T follicular helper cell (primary cell): ENCODE results near the gene NTN1.
A peak's percentile ranks its signal among the peaks of the same experiment; 100 is the strongest.

ENCODE experiments used
- DNase-seq: peaks from one replicate; pipeline ENCODE4 v3.0.0-alpha.2; 2020; ENCODE audit warnings: low read depth

NTN1 gene

DNA sequence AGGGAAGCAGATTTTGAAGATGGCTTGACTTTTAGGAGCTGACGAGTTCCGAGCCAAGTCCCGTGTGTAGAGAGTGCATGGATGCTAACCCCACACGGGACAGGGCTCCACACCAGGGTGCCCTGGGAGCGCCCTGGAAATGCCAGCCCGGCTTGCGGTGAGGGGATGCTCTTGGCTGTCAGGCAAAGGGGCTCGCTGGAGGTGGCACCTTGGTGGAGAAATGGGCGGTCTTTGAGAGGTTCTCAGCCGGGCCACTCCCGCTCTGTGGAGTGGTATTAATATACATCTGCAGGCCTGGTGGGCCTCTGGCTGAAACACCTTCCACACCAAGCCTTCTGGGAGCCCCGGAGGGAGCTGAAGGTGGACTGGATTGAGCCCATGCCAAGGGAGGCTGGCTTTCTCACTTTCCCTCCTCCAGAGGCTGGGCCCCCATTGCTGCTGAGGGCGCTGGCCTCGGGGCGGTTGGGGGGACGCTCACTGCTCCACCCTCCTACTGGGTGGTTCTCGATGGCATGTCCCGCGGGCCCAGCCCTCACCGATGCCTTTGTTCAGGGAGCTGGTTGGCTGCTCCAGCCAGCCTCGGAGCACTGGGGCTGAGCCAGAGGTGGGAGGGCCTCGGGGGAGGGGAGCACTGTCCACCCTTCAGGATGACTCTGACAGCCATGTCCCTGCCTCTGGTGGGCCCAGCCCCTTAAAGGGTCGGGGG, 210.3 kb downstream of the NTN1 start:
- DNase-seq: no peak

- no peak for DNase-seq
Measured at GRCh38 chr17:9232155-9232475, 210.8 kb downstream of the NTN1 start.

DNA sequence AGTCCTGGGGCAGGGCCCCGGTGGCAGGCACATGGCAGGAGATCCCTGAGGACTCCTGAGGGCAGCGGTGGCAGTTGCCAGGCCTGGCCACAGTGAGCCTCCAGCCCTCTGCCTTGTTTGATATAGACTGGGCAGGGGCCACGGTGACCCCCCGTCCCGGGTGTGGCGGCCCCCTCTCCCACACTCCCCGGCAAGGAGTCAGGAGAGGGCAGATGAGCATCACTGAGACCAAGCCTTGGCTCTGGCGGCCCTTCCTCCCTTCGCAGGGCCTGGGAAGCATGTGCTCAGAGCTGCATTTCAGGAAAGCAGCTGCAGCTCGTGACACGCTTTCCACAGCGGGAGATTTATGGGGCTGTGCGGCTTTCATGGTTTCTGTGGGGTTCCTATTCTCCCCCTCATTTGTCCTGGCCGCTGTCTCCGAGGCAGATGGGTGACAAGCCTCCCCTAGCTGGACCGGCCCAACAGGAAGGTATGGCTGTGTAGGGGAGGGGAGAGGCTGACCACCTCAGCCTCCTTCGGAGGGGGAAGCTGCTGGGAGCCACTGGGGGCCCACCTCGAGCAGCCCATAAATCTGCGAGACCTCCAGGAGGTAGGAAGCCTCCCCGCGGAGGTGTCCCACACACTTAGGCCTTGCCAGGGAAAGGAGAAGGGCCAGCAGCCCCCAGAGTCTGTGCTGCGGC, 211.4 kb downstream of the NTN1 start:
- DNase-seq: no peak

DNA sequence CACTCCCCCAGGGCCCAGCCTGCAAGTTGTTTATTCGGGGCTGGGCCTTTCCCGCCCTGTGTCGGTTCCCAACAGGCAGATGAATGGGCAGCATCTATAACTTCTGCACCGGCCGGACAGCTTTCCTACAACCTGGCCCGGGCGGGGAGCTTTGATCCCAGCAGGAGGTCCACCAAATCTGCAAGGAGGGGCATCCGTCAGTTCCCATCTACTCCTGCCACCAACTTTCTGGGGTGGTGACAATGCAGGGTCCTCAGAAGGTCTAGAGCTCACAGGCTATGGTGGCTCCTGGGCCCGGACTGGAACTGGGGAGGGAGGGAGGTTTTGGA, 211.9 kb downstream of the NTN1 start:
- no peak for DNase-seq

- no peak for DNase-seq
Measured at GRCh38 chr17:9233761-9234160, 212.5 kb downstream of the NTN1 start.

DNA sequence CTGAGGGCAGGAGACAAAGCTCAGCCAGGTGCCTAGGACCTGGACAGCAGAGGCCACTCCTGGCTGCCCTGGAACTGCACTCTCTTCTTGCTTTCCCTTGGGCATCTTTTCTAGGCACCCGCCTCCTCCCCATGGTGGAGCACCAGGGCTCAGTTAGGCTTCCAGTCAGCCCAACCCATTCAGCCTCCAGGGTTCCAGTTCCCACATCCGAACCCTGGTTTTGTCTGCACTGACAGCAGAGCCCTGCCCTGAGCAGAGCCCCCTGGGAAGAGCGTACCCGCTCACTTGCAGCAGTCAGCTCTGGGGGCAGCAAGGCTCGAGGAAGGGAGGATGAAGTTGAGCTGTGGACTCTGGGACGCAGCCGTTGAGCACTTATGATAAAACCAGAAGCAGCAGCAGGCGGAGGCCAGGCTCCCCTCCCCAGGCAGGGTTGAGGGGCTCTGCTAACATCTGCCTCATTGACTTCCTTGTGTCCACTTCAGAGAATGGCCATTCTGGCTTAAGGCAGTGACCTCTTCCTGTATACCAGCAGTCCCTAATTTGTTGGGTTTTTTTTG, 213.2 kb downstream of the NTN1 start:
- no peak for DNase-seq

- DNase-seq: no peak
Measured at GRCh38 chr17:9235346-9235745, 214.0 kb downstream of the NTN1 start.

- no peak for DNase-seq
Measured at GRCh38 chr17:9236286-9237052, 215.2 kb downstream of the NTN1 start.

DNA sequence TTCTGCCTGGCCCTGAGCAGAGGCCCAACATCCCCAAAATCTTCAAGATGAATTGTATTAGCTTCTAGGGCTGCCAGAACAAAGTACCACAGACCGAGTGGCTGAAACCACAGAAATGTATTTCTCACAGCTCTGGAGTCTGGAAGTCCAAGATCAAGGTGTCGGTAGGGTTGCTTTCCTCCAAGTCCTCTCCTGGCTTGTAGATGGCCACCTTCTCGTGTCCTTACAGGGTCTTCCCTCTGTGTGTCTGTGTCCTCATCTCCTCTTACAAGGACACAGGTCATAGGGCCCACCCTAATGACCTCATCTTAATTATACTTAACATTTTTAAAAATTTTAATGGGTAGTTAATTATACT, 215.7 kb downstream of the NTN1 start:
- no peak for DNase-seq

DNA sequence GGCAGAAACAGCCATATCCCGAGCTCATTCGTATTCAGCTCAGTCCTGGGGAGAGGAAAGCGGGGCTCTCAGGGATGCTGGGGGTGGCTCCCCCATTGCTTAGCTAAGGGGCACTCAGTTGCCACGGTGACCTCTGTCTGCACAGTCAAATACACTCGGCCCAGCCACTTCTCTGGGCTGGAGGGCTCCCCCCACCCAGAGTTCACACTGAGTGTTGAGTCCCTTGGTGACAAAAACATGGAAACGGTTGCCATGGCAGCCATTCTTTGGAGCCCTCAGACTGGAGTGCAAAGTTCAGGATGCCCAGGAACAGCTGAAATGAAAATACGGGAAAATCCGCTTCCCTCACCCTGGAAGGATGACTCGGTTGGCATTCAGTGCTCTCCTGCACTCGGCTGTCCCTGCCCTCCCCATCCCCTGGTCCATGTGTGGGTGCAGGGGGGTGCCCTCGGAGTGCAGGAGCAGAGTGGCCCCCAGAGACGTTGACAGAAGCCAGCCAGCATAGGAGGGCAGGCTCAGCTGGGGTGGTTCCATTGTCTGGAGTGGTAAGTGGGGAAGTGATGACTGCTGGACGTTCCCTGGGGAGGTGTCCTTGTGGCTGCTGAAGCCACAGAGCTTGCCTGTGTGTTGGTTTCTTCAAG, 216.5 kb downstream of the NTN1 start:
- no peak for DNase-seq

DNA sequence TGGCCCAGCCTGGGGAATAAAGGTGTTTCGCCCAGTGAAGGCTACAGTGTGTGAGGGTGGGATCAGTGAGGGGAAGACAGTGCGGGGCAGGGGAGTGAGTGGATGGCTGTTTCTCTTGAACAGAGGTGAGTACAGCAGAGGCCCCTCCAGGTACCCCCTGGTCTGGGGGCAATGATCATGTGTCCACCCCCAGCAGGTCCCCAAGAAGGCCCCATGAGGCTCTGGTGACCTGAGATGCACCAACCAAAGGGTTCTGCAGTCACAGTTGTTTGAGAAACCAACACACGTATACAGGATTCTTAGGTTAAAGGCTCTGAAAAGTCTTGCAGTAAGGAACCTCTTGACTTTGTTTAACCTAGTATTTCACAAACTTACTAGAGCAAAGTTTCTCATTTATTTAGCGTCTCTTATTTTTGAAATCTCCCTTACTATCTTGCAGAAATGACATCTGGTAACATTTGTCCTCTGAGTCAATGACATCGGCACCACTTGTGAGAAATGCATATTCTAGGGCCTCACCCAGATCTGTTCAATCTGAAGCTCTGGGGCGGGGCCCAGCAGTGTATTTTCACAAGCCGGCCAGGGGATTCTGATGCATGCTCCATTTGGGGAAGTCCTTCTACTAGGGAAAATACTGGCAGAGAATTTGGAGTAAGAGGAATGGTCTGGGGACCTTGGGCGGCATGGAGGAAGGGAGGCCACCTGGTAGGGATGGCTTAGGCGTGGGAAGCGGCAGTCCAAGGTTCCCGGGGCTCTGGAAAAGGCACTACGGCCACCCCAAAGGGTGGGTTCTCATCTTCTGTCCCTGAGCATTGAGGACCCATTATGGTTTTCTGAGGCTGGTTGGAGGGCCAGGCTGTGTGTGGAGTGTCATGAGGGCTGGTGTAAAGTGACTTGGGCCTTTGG, 217.3 kb downstream of the NTN1 start:
- DNase-seq: no peak

- DNase-seq: no peak
Measured at GRCh38 chr17:9239246-9239792, 218.0 kb downstream of the NTN1 start.

GRCh38 chr17:9239793-9240658, 218.7 kb downstream of the NTN1 start:
- peak; percentile 48 for DNase-seq

GRCh38 chr17:9240659-9241370, 219.5 kb downstream of the NTN1 start:
- no peak for DNase-seq

GRCh38 chr17:9241371-9241712, 220.0 kb downstream of the NTN1 start:
- no peak for DNase-seq

DNA sequence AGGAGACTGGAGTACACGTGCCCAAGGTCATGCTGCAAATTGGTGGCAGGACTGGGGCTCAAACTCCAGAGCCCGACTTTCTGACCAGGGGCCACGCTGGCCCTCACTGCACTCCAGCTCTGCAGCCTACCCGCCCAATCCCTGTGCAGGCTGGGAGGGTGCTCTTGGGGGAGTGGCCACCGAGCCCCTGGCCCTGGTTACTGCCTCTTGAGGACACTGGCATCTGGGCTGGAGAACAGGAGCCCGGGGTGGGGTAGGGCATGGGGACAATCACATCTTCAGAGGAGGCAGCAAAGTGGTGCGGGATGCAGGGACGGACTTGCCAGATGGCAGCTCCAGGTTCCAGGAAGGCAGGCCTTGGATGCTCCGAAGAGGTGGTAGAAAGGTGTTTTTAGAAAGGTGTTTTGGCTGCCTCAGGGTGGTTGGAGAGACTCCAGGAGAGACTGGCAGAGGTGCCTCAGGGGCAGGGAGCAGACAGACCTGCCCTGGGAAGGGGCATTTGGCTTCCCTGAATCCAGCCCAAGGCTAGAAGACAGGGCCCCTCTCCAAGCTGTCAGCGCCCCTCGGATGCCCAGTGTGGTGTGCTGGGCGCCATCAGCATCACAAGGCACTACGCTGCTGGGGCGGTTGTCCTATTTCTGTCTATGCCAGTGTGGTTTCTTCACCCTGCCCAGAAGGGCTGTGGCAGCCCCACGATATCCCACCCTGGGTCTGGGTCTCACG, 220.6 kb downstream of the NTN1 start:
- DNase-seq: no peak

DNA sequence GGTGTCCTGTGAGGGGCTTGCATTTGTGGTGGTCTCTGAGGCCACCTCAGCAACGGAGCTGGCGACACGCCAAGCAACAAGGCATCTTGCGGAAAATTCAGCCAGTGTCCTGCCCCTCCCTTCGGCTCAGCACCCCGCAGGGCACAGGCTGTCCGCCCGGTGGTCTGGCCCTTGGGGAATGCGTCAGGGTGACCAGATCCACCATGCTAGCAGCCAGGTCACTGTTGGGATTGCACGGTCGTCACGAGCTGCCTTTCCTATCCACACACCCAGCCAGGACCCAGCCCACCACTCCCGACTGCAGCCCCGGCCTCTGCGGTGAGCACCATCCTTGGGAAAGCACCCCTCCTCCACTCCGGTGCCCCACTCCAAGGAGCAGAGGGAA, 221.2 kb downstream of the NTN1 start:
- DNase-seq: no peak

DNA sequence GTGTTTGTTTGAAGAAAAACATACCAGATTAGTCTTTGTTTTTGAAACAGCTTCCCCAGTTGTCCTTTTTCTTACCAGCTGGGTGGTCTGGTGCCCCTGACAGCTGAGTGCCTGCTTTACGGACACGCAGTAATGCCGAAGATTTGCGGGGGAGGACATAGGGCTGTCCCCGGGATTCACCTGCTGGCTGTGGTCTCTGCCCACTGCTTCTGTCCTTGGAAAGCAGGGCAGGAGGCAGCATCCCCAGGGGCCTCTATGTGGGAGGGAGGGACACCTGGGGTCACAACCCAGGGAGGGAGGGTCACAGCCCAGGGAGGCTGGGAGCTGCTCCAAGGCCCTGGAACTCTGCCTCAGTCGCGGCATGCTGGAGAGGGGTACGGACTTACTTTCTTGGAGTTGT, 221.7 kb downstream of the NTN1 start:
- DNase-seq: no peak
